ENCODE measurements around the gene LRRC31.

Gene LRRC31

DNA sequence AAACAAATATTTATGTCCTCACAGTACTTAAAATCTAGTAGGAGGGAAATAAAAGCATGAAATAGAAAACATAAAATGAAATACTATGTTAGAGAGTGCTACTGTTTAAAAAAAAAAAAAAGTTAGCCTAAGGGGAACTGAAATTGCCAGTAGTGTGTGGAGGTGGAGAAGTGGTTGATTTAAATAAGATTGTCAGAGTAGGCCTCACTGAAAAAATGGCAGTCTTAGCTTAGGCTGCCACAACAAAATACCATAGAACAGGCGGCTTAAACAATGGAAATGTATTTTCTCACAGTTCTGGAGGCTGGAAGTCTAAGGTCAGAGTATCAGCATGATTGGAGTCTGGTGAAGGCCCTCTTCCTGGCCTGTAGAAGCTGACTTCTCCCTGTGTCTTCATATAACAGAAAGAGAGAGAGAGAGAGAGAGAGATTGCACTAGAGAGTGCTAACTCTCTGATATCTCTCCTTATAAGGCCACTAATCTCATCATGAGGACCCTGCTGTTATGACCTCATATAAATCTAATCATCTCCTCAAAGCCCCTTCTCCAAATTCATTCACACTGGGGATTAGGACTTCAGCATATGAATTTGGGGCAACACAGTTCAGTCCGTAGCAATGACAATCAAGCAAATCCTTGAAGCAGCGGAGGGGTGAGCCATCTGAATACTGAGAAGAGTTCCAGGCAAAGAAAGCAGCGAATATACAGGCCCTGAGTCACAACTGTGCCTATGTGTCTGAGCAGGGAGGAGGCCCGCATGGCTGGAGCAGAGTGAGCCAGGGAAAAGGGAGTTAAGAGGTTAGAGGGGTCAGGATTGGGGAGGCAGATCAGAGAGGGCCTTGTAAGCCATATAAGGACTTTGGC is 33.4 kb downstream of the LRRC31 start:
- Histone ChIP-seq H4K20me1 (ENCODE audit: insufficient read depth) (no peaks in the 10 kb centered on the region), H3K4me1 (ENCODE audit: low read depth, poor library complexity, severe bottlenecking) (no peaks in the 10 kb centered on the region), H3K9ac (no peak overlapping the region), H3K79me2 (ENCODE audit: insufficient read depth, low read depth) (no peaks in the 10 kb centered on the region), H3K4me3 (IDR thresholded peaks at IDR 0.05; ENCODE audit: insufficient read depth, low read depth, low read length) (no peak overlapping the region), H3K27me3 (ENCODE audit: insufficient read depth, low read depth) (no peaks in the 10 kb centered on the region), H2AFZ (ENCODE audit: low read depth) (no peak overlapping the region), H3K36me3 (ENCODE audit: insufficient read depth) (no peaks in the 10 kb centered on the region), H3K4me2 (no peak overlapping the region), H3K27ac (no peak overlapping the region)
- TF ChIP-seq, protein P1, sequence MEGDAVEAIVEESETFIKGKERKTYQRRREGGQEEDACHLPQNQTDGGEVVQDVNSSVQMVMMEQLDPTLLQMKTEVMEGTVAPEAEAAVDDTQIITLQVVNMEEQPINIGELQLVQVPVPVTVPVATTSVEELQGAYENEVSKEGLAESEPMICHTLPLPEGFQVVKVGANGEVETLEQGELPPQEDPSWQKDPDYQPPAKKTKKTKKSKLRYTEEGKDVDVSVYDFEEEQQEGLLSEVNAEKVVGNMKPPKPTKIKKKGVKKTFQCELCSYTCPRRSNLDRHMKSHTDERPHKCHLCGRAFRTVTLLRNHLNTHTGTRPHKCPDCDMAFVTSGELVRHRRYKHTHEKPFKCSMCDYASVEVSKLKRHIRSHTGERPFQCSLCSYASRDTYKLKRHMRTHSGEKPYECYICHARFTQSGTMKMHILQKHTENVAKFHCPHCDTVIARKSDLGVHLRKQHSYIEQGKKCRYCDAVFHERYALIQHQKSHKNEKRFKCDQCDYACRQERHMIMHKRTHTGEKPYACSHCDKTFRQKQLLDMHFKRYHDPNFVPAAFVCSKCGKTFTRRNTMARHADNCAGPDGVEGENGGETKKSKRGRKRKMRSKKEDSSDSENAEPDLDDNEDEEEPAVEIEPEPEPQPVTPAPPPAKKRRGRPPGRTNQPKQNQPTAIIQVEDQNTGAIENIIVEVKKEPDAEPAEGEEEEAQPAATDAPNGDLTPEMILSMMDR (conservative IDR thresholded peaks at IDR 0.05; ENCODE audit: low read depth, low read length): no peak

GRCh38 chr3:169835533-169835932 is 34.2 kb downstream of the LRRC31 start:
- TF ChIP-seq, protein P1 (conservative IDR thresholded peaks at IDR 0.05; ENCODE audit: low read depth, low read length): no peak

DNA sequence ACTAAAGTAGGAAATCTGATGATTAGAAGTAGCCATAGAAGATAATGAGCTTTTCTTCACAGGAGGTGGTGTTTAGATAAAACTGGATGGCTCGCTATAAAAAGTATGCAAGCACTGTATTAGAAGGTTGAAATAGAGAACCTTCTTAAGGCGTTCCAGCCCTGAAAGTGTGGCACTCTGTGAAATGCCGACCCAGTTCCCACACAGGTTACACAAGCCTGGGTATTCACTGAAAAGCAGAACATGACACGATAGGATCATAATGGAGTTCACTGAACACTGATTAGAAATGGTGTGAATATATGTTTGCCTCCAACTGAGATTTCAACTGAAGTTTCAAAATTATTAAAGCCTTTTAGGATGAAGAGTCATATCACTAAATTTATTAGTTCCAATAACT is 42.0 kb downstream of the LRRC31 start:
- TF ChIP-seq, protein P1 (conservative IDR thresholded peaks at IDR 0.05; ENCODE audit: low read depth, low read length): no peak
- H3K4me1 ChIP-seq (ENCODE audit: low read depth, poor library complexity, severe bottlenecking): peaks cover 17% of the 10 kb centered on the region

More at GRCh38 chr3:169835533-169835932, 34.2 kb downstream of the LRRC31 start:
- Histone ChIP-seq H3K27ac (no peak overlapping the region), H3K4me2 (no peak overlapping the region), H2AFZ (ENCODE audit: low read depth) (no peak overlapping the region), H3K27me3 (ENCODE audit: insufficient read depth, low read depth) (no peaks in the 10 kb centered on the region), H3K4me1 (ENCODE audit: low read depth, poor library complexity, severe bottlenecking) (no peaks in the 10 kb centered on the region), H4K20me1 (ENCODE audit: insufficient read depth) (no peaks in the 10 kb centered on the region), H3K4me3 (IDR thresholded peaks at IDR 0.05; ENCODE audit: insufficient read depth, low read depth, low read length) (no peak overlapping the region), H3K9ac (no peak overlapping the region), H3K36me3 (ENCODE audit: insufficient read depth) (no peaks in the 10 kb centered on the region), H3K79me2 (ENCODE audit: insufficient read depth, low read depth) (no peaks in the 10 kb centered on the region)

DNA sequence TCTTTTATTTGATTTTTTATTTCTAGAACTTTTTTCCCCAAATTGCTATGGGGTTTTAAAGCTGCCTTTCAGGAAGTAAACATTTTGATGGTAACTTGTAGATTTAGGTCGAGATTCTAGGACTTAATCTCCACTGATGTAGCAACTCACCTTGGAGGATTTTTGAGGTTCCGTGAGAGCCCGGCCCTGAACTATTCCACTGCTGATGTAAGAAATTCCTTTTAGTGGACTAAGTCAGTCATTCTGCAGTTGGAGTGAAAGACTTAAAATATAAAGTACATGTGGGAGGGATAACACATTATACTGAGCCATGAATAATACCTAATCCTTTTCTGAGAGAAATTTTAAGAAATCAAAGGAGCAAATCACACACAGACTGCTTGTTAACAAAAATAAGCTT is 44.4 kb downstream of the LRRC31 start:
- Histone ChIP-seq H3K79me2 (ENCODE audit: insufficient read depth, low read depth) (no peaks in the 10 kb centered on the region), H3K4me2 (no peak overlapping the region), H4K20me1 (ENCODE audit: insufficient read depth) (no peaks in the 10 kb centered on the region), H3K27ac (no peak overlapping the region), H3K4me3 (IDR thresholded peaks at IDR 0.05; ENCODE audit: insufficient read depth, low read depth, low read length) (no peak overlapping the region), H3K4me1 (ENCODE audit: low read depth, poor library complexity, severe bottlenecking) (peaks cover 17% of the 10 kb centered on the region), H3K36me3 (ENCODE audit: insufficient read depth) (no peaks in the 10 kb centered on the region), H2AFZ (ENCODE audit: low read depth) (no peak overlapping the region), H3K9ac (no peak overlapping the region), H3K27me3 (ENCODE audit: insufficient read depth, low read depth) (no peaks in the 10 kb centered on the region)
- TF ChIP-seq, protein P1 (conservative IDR thresholded peaks at IDR 0.05; ENCODE audit: low read depth, low read length): no peak

More for the DNA sequence above, 42.0 kb downstream of the LRRC31 start:
- no peaks in the 10 kb centered on the region for H3K79me2 ChIP-seq (ENCODE audit: insufficient read depth, low read depth)
- no peak overlapping the region for H3K27ac ChIP-seq
- H3K9ac ChIP-seq: no peak overlapping the region
- H3K4me3 ChIP-seq (IDR thresholded peaks at IDR 0.05; ENCODE audit: insufficient read depth, low read depth, low read length): no peak overlapping the region
- no peaks in the 10 kb centered on the region for H3K36me3 ChIP-seq (ENCODE audit: insufficient read depth)
- no peak overlapping the region for H3K4me2 ChIP-seq
- no peak overlapping the region for H2AFZ ChIP-seq (ENCODE audit: low read depth)
- H3K27me3 ChIP-seq (ENCODE audit: insufficient read depth, low read depth): no peaks in the 10 kb centered on the region
- no peaks in the 10 kb centered on the region for H4K20me1 ChIP-seq (ENCODE audit: insufficient read depth)

Data from KMS-11 (cell line).